Measurements from ENCODE around the gene PLN.

The PLN gene

DNA sequence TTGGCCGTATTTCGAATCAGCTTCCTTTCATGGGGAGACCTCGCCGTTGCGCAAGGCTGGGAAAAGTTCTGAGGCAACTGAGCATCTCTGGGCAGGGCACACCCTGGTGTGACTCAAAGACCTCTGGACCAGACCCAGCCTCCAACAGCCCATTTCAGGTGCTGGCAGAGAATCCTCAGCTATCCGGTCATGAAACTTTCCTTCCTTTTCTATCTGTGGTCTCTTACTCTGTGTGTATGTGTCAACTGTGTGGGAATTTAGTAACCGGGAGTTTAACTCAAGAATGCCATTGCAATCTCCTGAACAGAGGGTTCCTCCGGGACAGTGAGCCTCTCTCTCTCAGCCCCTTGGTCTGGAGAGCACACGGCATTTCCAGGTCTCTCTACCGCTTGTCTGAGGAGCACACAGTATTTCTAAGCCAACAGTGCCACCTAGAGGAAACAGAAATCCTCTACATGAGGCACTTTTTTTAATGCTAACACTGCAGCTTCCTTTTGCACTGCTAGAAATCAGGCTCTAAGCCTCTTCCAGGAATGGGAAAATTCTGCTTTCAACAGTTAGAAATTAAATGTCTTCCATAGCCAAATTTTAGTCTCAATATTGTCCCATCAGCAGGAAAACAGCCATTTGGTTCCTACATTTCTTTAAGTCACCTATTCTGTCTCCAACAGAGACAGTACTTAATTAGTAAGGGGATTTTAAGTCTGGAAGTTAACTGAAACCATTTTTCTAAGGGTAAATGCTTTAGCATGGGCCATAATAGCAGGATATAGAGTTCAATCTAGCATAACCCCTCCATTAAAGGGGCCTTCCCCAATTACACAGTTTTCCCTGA is 32.7 kb downstream of the PLN start:
- peak; percentile 81 for DNase-seq (ENCODE audit: low read depth)

DNA sequence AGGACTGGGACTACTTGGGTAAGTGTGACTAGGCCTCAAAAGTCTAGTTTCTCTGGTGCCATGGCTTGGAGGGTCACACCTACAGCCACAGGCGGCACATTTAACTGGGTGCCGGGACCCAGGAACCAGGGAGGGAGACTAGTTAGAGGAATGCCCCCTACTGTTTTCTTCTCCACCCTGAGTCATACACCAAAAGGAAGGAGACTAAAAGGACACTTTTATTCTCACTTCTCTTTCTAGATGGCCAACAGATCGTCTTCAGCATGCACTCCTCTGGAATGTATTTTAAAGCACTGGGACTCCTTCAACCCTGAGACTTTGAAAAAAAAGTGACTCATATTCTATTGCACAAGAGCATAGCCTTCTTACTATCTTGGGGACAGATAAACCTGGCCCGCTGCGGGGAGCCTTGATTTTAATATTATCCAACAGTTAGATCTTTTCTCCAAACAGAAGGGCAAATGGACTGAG is 33.4 kb downstream of the PLN start:
- peak; percentile 64 for DNase-seq (ENCODE audit: low read depth)

DNA sequence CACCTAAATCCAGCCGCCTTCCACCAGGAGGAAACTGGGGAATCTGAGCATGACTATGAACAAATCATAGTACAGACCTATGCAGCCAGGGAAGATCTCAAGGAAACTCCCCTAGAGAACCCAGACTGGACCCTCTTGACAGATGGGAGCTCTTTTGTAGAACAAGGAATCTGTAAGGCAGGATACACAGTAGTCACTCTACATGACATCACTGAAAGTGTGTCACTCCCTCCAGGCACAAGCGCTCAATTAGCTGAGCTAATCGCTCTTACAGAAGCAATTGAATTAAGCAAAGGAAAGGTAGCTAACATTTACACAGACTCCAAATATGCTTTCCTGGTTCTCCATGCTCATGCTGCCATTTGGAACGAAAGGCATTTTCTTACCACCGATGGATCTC is 36.8 kb downstream of the PLN start:
- DNase-seq (ENCODE audit: low read depth): no peak

DNA sequence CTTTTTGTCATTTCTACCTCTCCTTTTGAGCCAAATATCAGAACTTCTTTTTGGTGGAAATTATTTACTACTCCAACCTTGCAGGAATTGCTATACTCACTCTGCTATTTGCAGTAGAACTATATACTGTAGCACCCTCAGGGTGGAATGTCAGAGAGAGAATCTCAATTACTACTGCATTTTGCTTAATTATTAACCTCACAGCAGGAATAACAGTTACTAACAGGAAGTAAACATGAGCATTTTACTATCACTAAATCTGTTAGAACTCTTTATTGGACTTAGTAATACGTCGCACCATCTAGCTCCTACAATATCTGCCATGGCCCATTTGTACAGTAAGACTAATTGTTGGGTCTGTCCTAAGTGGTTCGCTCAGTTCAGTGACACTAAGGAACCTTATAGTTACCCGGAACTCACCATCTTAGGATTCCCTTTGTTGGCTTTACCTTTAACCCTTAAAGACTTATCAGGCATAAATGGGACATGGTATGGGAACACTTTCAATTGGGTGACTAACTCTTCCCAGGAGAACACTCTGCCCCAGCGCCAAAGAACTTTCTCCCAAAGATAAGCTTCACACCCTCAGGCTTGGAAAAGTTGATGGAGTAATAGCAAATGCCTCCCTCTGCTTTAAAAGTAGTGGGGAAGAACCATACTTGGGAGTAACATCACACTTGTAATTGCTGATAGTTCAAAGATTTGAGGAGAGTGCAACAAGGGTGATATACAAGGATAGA is 38.8 kb downstream of the PLN start:
- no peak for DNase-seq (ENCODE audit: low read depth)

DNA sequence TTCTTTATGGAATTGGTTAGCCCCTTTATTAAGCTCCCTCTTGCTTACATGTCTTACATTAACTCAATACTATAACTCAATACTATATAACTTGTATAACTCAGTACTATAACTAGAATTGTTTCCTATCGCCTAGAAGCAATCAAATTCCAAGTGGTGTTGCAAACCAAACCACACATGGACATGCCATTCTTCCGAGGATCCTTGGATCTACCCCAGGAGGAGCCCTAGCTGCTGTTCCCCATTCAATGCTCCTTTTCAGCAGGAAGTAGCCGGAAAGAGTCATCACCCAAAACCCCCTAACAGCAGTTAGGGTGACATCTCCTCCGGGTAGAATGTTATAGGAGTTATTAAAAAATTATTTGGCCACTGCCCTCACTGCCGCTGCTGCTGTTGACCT is 40.5 kb downstream of the PLN start:
- no peak for DNase-seq (ENCODE audit: low read depth)

DNA sequence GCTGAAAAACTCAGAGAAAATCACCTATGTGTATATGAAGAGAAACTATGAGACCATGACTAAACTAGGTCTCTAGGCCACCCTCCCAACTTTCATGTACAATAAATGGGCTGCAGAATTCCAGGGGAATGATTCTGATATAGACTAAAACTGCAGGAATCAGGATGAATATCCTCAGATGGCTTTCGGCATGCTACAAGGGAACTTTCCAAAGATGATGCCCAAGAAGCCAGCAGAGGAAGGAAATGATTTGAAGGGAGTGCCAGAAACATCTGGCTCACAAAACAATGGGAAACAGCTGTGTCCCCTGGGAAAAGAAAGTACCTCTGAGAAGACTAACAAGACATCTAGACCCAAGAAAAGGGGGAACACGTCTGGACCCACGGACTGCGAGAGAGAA is 41.1 kb downstream of the PLN start:
- DNase-seq (ENCODE audit: low read depth): no peak

DNA sequence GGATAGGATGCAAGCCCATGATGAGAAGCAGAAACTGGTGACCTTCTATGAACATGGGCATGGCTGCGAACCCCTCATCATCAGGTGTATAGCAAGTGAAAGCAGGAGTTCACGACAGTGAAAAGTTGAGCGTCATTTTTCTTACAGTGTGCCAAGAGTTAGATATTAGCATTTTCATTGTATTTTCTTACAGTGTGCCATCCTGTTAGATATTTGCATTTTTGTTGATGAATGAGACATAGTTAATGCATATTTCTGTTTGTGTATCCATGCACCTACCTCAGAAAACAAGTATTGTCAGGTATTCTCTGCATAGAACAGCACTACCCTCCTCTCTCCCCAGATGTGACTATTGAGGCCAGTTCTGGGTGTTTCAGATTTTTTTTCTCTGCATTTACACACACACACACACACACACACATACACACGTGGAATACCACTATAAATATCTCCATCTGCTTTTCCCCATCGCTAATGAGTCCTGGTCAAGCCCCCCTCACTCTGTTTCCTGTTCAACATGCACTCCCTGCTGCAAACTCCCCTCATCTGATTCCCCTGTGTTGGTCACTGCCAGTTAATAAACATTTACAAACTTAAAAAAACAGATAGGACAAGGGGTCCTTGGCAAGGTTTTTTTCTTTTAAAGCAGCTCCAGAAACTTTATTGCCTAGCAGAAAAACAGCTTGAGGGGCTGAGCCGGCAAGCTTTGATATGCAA is 41.7 kb downstream of the PLN start:
- no peak for DNase-seq (ENCODE audit: low read depth)

DNA sequence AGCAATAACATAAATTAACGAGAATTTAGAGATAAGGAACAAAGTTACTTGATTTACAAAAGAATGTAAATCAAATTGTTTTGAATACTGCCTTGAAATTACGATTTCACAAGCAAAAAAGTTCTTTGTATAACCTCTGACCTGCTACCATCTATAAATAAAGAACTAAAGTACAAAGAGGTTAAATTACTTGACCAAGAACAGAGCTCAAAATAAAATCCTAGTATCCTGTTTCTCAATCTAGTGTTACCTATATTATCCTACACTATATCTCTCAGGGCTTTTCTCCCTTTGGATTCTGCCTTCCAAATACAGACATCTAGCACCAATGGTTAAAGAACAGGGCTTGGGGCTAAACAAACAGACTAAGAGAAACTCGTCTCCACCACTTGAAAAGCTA is 43.8 kb downstream of the PLN start:
- no peak for DNase-seq (ENCODE audit: low read depth)

DNA sequence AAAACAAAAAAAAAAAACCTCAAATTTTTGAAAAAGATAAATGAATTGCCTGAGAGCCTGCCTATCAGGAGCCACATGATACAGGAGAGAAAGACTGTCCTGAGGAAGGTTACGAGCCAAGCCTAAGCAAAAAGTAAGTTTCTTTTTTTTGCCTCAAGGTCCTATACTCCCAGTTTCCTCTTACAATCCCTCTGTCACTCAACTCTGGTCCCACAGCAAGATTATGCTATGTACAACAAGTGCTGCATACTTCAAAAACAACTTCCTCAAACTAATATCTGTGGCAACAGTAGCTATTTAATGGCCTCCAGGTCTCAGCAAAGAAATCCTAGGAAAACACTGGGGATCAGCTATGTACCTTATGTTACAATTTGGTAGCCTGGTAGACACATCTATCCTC is 46.8 kb downstream of the PLN start:
- DNase-seq (ENCODE audit: low read depth): no peak

DNA sequence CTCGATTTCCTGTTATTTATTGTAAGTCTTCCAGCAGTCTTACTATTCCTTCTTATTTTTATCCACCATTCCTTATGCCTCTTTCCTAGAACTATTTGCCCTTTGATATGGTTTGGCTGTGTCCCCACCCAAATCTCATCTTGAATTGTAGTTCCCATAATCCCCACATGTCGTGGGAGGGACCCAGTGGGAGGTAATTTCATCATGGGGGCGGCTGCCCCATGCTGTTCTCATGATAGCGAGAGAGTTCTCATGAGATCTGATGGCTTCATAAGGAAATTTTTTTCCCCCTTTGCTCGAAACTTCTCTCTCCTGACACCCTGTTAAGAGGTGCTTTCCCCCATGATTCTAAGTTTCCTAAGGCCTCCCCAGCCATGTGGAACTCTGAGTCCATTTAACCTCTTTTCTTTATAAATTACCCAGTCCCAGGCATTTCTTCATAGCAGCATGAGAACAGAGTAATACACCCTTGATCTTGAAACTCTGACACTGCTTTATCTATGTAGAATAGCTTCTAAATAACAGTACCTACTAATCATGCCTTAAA is 48.8 kb downstream of the PLN start:
- DNase-seq (ENCODE audit: low read depth): no peak

DNA sequence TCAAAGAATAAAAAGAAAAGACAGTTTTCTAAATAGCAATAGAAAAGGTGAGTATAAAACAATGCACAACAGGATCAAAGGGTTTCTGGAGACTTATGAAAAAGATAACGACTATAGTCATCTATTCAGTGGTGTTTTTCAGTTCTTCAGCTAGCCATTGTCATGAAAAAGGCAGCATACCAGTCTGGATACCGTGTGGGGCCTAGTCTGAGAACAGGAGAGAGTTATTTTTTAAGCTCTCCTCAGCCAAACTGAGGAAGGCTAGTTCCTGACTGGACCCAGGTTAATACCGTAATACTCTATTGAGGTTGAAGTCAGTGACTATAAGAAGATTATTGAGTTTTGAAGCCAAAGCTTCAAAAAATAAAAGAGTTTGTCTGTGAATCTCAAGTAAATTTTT is 49.5 kb downstream of the PLN start:
- DNase-seq (ENCODE audit: low read depth): no peak

DNA sequence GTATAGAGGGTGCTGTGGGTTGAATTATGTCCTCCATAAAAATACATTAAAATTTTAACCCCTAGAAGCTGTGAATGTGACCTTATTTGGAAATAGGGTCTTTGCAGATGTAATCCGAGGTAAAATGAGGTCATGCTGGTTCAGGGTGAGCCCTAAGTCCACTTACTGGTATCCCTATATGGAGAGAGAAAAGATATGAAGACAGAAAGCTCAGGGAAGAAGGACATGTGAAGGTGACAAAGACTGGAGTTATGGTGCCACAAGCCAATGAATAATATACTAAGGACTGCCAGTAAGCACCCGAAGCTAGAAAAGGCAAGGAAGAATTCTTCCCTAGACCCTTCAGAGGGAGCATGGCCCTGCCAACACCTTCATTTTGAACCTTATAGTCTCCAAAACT is 50.2 kb downstream of the PLN start:
- no peak for DNase-seq (ENCODE audit: low read depth)

DNA sequence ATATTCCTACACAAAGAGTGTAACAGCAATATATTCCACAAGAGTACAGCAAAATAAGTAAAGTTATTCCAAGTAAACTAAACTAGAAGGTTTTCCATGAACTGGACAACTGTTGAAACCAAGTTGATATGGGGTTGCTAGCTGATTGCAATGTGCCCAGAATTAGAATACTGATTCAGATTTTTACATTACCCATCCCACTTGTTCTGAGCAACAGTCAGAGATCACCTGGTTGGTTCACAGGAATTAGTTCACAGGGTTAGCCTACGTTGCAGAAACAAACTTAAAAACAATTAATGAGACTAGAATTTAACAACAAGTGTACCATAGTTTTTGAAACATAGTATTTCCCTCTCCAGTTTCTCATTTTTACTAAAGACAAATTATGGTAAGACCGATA is 54.2 kb downstream of the PLN start:
- no peak for DNase-seq (ENCODE audit: low read depth)

DNA sequence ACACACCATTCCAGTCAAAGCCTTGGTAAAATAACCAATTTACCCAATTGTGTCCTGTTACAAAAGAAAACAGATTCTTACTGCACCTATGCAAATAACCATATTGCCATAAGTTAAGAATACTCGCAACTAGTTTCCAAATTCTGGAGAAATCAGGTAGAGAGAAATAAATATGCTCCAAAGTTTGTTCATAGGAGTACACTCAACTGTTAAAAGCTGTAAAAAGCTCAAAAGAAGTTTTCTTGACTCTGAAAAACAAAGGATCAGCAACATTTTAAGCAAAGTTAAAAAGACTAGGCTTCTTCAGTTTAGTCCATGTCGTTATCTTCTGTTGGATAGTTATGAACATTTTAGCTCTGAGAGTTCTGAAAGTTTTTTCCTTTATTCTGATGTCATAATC is 55.3 kb downstream of the PLN start:
- no peak for DNase-seq (ENCODE audit: low read depth)

DNA sequence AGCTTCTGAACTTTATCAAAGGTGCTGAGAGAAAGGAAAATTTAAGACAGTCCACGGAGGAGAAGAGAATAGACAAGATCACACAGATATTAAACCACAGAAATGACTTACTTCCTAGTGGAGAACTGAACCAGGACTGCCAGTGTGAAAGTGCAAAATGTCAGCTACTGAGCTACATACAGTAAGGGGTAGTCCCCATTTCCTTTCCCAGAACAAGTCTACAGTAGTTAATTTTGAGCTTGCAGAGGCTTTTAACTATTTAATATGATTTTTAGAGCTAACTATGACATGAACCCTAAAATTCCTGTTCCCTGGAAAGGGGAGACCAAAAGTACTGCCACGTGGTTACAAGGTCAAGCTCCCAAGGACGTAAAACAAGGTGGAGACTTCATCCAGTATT is 58.2 kb downstream of the PLN start:
- no peak for DNase-seq (ENCODE audit: low read depth)

DNA sequence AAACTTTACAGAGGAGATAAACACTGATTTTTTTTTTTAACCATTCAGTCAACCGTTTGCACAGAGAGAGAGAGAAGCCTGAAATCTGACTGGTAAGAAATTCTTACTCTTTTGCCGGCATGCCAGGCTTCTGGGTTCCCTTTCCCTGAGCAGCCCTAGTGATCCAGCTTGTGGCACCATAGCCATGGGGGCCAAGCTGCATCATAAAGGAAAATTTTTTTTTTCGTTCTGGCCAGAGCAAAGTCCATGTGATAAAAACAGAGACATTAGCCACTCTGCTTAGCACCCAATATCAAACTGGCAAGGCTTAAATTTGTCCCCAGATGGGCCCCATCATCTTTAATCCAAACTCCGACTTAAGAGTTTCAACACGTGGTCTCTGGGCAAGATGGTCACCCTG is 58.8 kb downstream of the PLN start:
- no peak for DNase-seq (ENCODE audit: low read depth)
